Stimulated activated CD8-positive, alpha-beta memory T cell treated with anti-CD3 and anti-CD28 coated beads, Interleukin-12 subunit alpha, Interleukin-12 subunit beta, amount 100 ng/mL, for 4 hours (primary cell): ENCODE measurements around the gene KCTD8.
"Not testable (repeated sequence)": the region's sequence is repeated elsewhere in the genome, so short reads cannot be mapped to it uniquely, and the experiment has no call there.

ENCODE experiments used
- DNase-seq: peaks from one replicate; pipeline ENCODE4 v3.0.0-alpha.2; 2020; ENCODE audit warnings: low read depth

KCTD8 gene

GRCh38 chr4:44326741-44327140, 121.9 kb downstream of the KCTD8 start:
- DNase-seq: no peak

GRCh38 chr4:44320833-44321232, 127.8 kb downstream of the KCTD8 start:
- DNase-seq: no peak

GRCh38 chr4:44319129-44319528, 129.5 kb downstream of the KCTD8 start:
- no peak for DNase-seq

GRCh38 chr4:44313702-44314101, 134.9 kb downstream of the KCTD8 start:
- no peak for DNase-seq

GRCh38 chr4:44287505-44287904, 161.1 kb downstream of the KCTD8 start:
- no peak for DNase-seq

GRCh38 chr4:44279469-44279868, 169.1 kb downstream of the KCTD8 start:
- DNase-seq: no peak

- no peak for DNase-seq
These were observed 169.5 kb downstream of the KCTD8 start for GRCh38 chr4:44279066-44279465.

- no peak for DNase-seq
These were observed 191.1 kb downstream of the KCTD8 start for GRCh38 chr4:44257461-44257860.

- no peak for DNase-seq
These were observed 192.2 kb downstream of the KCTD8 start for GRCh38 chr4:44256414-44256813.

- no peak for DNase-seq
These were observed 211.0 kb downstream of the KCTD8 start for GRCh38 chr4:44237643-44238042.

GRCh38 chr4:44235897-44236296, 212.7 kb downstream of the KCTD8 start:
- no peak for DNase-seq

- DNase-seq: no peak
These were observed 216.3 kb downstream of the KCTD8 start for GRCh38 chr4:44232262-44232661.

GRCh38 chr4:44231006-44231405, 217.6 kb downstream of the KCTD8 start:
- no peak for DNase-seq

GRCh38 chr4:44228326-44228725, 220.3 kb downstream of the KCTD8 start:
- DNase-seq: no peak

- DNase-seq: no peak
These were observed 227.2 kb downstream of the KCTD8 start for GRCh38 chr4:44221407-44221806.

- DNase-seq: no peak
These were observed 237.9 kb downstream of the KCTD8 start for GRCh38 chr4:44210750-44211149.

GRCh38 chr4:44196796-44197195, 251.8 kb downstream of the KCTD8 start:
- DNase-seq: no peak

- DNase-seq: no peak
These were observed 254.2 kb downstream of the KCTD8 start for GRCh38 chr4:44194365-44194764.

- DNase-seq: no peak
These were observed 261.8 kb downstream of the KCTD8 start for GRCh38 chr4:44186850-44187246.

GRCh38 chr4:44186096-44186849, 262.3 kb downstream of the KCTD8 start:
- DNase-seq: no peak

GRCh38 chr4:44181491-44182349, 266.9 kb downstream of the KCTD8 start:
- not testable (repeated sequence) for DNase-seq

GRCh38 chr4:44167766-44168165, 280.8 kb downstream of the KCTD8 start:
- DNase-seq: not testable (repeated sequence)

GRCh38 chr4:44165938-44166337, 282.7 kb downstream of the KCTD8 start:
- no peak for DNase-seq
